C4-2B (cell line): ENCODE data around the gene ENO2.

Source experiments
- CTCF ChIP-seq: fragments of 450-650 bp; conservative IDR thresholded peaks from 2 replicates; pipeline ENCODE4 v1.5.1; 2017; ENCODE audit warnings: mild to moderate bottlenecking
- ZFX ChIP-seq: fragments of 450-650 bp; IDR thresholded peaks from 2 replicates; pipeline ENCODE4 v1.6.1; 2017

GRCh38 chr12:6934110-6934509 is 19.7 kb downstream of the ENO2 start:
- no peak for TF ChIP-seq CTCF
- no peak for TF ChIP-seq ZFX
